Lung (tissue), 12 donors: ENCODE measurements around the gene CRK. TPM values are rescaled to one million over a fixed set of nuclear protein-coding genes. Genes with fewer than 3 reads are reported as not detected.

Experiments used
- ATAC-seq: fragments of 200-7000 bp; cut with Tn5 transposase; one replicate; pipeline ENCODE4 v1.9.1; 2020; ENCODE audit warnings: moderate number of reproducible peaks; ENCODE audit not compliant: insufficient read depth, low FRiP score
- DNase-seq, 3 donors: peaks; one replicate each; pipeline ENCODE4 v3.0.0-alpha.2; 2013 to 2017
- H3K27ac ChIP-seq, 2 donors: one replicate each; pipeline ENCODE4 v1.5.1; 2013; ENCODE audit warnings: mild to moderate bottlenecking in 2 of 2, moderate library complexity in 2 of 2, control low read depth in 1 of 2, inconsistent platforms in 1 of 2, low read depth in 1 of 2, low read length in 1 of 2
- H3K27me3 ChIP-seq, 3 donors: one replicate each; pipeline ENCODE4 v1.5.1; 2013; ENCODE audit warnings: low read length in 2 of 3; ENCODE audit not compliant: control insufficient read depth in 3 of 3, insufficient read depth in 3 of 3
- H3K36me3 ChIP-seq, 4 donors: one replicate each; pipeline ENCODE4 v1.5.1; 2013; ENCODE audit warnings: low read length in 4 of 4, mild to moderate bottlenecking in 1 of 4, moderate library complexity in 1 of 4; ENCODE audit not compliant: control insufficient read depth in 4 of 4, insufficient read depth in 4 of 4
- H3K4me1 ChIP-seq, 5 donors: one replicate each; pipeline ENCODE4 v1.5.1; 2013; ENCODE audit warnings: low read length in 5 of 5, mild to moderate bottlenecking in 2 of 5, moderate library complexity in 1 of 5; ENCODE audit not compliant: control insufficient read depth in 5 of 5, insufficient read depth in 5 of 5
- H3K4me3 ChIP-seq: one replicate; pipeline ENCODE4 v1.5.1; 2013; ENCODE audit warnings: mild to moderate bottlenecking, control low read depth, moderate library complexity
- H3K9ac ChIP-seq, 2 donors: one replicate each; pipeline ENCODE4 v1.5.1; 2013; ENCODE audit warnings: low read length in 2 of 2, control low read depth in 1 of 2; ENCODE audit not compliant: insufficient read depth in 1 of 2
- H3K9me3 ChIP-seq, 4 donors: one replicate each; pipeline ENCODE4 v1.5.1; 2013; ENCODE audit warnings: low read length in 3 of 4, mild to moderate bottlenecking in 1 of 4, moderate library complexity in 1 of 4; ENCODE audit not compliant: control insufficient read depth in 4 of 4, insufficient read depth in 3 of 4
- WGBS, 2 donors: extraction: QIAGEN DNeasy Blood & Tissue Kit; methylation state at CpG; one replicate each; pipeline ENCODE4 v1.1.7; 2013; 5-methylcytosine and 5-hydroxymethylcytosine counted together
- polyA plus RNA-seq, 2 donors: library from polyadenylated mRNA; stranded (reverse); fragments of 200-250 nt; gene quantifications; one replicate each; pipeline ENCODE4 v1.2.1, GENCODE V29; 2013
- total RNA-seq, 2 donors: library from RNA; depleted of rRNA in 1 of 2; stranded (reverse); fragments of >200 nt in 1 of 2; gene quantifications; one replicate each; pipeline ENCODE4 v1.2.1, GENCODE V29; 2014 to 2021
- TF ChIP-seq, protein P1 (sequence below): IDR thresholded peaks from 2 replicates; pipeline ENCODE4 v1.5.1; 2012; ENCODE audit warnings: mild to moderate bottlenecking; ENCODE audit errors: control extremely low read depth, extremely low read depth
- donor health status: control.
- donor health status: control.
- donor health status: Bipolar disorder and iron deficiency.
- donor health status: healthy.
- donor health status: DM: yes; HTN: yes; CAD: no.

Gene CRK
- total and polyA plus RNA-seq, 4 donors = 29.3 to 67.5 (median 49.5) TPM

DNA sequence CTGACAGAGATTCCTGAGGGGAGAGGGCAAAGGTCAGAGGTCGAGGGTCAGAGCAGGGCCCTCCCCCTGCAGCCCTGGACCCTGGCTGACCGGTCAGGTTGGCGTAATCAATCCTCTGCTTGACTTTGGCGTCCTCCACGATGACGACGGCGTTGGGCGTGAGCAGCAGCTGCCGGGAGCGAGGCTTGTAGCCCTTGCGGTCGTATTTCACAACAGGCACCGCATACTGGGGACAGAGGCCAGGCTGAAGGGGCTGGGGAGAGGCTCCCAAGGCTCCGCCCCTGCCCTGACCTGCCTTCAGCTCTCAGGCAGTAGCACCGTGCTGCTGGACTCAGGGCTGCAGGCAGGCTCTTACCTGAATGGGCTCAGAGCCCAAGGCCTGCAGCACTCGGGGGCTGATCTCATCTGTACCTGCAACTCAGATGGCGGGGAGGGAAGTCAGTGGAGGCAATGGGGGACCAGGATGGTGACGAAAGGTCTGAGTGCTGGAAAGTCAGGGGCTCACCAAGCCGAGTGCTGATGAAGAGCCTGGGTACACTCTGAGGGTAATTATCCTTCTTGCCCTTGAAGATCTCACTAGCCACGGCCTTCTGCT, 12.0 kb upstream of the CRK start:
- ATAC-seq = peak; percentile 45
- 52 to 56% methylated on average over 21 of the region's 21 CpGs for WGBS, 2 donors
- H3K27ac ChIP-seq = peak overlapping the region in 1 of 2 donors; percentile 68
- no peak overlapping the region for H3K9ac ChIP-seq
- H3K4me3 ChIP-seq = no peak overlapping the region
- no peaks in the 10 kb centered on the region for H3K9me3 ChIP-seq
- DNase-seq = peak in 2 of 3 donors; percentile 28 to 41
- no peaks in the 10 kb centered on the region for H3K27me3 ChIP-seq
- peaks cover 0 to 3% (median 0%) of the 10 kb centered on the region in 5 donors for H3K4me1 ChIP-seq
- TF ChIP-seq, protein P1, sequence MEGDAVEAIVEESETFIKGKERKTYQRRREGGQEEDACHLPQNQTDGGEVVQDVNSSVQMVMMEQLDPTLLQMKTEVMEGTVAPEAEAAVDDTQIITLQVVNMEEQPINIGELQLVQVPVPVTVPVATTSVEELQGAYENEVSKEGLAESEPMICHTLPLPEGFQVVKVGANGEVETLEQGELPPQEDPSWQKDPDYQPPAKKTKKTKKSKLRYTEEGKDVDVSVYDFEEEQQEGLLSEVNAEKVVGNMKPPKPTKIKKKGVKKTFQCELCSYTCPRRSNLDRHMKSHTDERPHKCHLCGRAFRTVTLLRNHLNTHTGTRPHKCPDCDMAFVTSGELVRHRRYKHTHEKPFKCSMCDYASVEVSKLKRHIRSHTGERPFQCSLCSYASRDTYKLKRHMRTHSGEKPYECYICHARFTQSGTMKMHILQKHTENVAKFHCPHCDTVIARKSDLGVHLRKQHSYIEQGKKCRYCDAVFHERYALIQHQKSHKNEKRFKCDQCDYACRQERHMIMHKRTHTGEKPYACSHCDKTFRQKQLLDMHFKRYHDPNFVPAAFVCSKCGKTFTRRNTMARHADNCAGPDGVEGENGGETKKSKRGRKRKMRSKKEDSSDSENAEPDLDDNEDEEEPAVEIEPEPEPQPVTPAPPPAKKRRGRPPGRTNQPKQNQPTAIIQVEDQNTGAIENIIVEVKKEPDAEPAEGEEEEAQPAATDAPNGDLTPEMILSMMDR = no peak
- H3K36me3 ChIP-seq = peaks cover 10 to 62% (median 15%) of the 10 kb centered on the region in 4 donors

DNA sequence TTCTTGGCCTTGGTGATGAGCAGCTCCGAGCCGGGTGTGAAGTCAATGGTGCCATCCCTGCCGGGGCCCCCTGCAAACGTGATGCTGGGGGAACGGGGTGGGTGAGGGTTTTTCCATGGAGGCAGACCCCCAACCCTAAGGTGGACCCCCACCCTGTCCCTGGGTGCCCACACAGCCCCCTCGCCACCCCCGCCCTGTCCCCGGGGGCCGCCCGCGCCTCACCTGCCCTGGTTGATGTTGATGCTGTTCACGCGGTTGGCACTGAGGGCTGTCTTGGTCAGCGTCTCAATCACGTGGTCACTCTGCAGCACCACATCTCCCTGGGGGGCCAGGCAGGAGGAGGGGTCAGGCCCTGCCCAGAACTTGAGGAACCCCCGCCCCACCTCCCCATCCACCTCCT, 11.2 kb upstream of the CRK start:
- Histone ChIP-seq H3K4me3 (no peak overlapping the region), H3K27ac (no peak overlapping the region), H3K9me3 (no peaks in the 10 kb centered on the region), H3K4me1 (peaks cover 0 to 3% (median 0%) of the 10 kb centered on the region in 5 donors), H3K9ac (no peak overlapping the region), H3K36me3 (peaks cover 7 to 61% (median 14%) of the 10 kb centered on the region in 4 donors), H3K27me3 (no peaks in the 10 kb centered on the region)
- TF ChIP-seq, protein P1 = no peak
- 92 to 98% methylated on average over 16 of the region's 16 CpGs for WGBS, 2 donors
- DNase-seq (no peak), ATAC-seq (no peak)

- ATAC-seq (no peak), DNase-seq (no peak)
- Histone ChIP-seq H3K4me1 (no peaks in the 10 kb centered on the region), H3K27ac (no peak overlapping the region), H3K4me3 (no peak overlapping the region), H3K27me3 (no peaks in the 10 kb centered on the region), H3K9me3 (no peaks in the 10 kb centered on the region), H3K36me3 (peaks cover 6 to 36% (median 10%) of the 10 kb centered on the region in 4 donors), H3K9ac (no peak overlapping the region)
- TF ChIP-seq, protein P1 = no peak
- 83 to 90% methylated on average over 8 of the region's 8 CpGs for WGBS, 2 donors
Measured at GRCh38 chr17:1464186-1464585, 8.2 kb upstream of the CRK start.
